GM19455 (cell line): Measurements from ENCODE around the gene RAB26.

Experiments used
- ATAC-seq: cut with Tn5 transposase; IDR thresholded peaks from one replicate; pipeline ENCODE4 v1.9.1; 2021; ENCODE audit not compliant: unreplicated experiment

RAB26 gene

GRCh38 chr16:2159175-2159838, 10.9 kb downstream of the RAB26 start:
- ATAC-seq: no peak

- ATAC-seq: no peak
These were observed 12.6 kb downstream of the RAB26 start for GRCh38 chr16:2160915-2161551.

- no peak for ATAC-seq
These were observed 13.5 kb downstream of the RAB26 start for GRCh38 chr16:2161911-2162310.

- no peak for ATAC-seq
These were observed 14.3 kb downstream of the RAB26 start for GRCh38 chr16:2162676-2163118.

- no peak for ATAC-seq
These were observed 14.9 kb downstream of the RAB26 start for GRCh38 chr16:2163211-2163881.

- ATAC-seq: no peak
These were observed 17.4 kb downstream of the RAB26 start for GRCh38 chr16:2165861-2166260.

- no peak for ATAC-seq
These were observed 18.0 kb downstream of the RAB26 start for GRCh38 chr16:2166263-2167067.

GRCh38 chr16:2167068-2167638, 18.7 kb downstream of the RAB26 start:
- no peak for ATAC-seq

GRCh38 chr16:2170080-2170479, 21.7 kb downstream of the RAB26 start:
- ATAC-seq: no peak

GRCh38 chr16:2170587-2171435, 22.4 kb downstream of the RAB26 start:
- ATAC-seq: no peak

GRCh38 chr16:2171601-2172178, 23.3 kb downstream of the RAB26 start:
- ATAC-seq: no peak

GRCh38 chr16:2172688-2173335, 24.4 kb downstream of the RAB26 start:
- ATAC-seq: no peak

- ATAC-seq: no peak
These were observed 24.9 kb downstream of the RAB26 start for GRCh38 chr16:2173366-2173765.

GRCh38 chr16:2173916-2174315, 25.5 kb downstream of the RAB26 start:
- ATAC-seq: no peak

- no peak for ATAC-seq
These were observed 26.1 kb downstream of the RAB26 start for GRCh38 chr16:2174396-2175131.

GRCh38 chr16:2175454-2175853, 27.0 kb downstream of the RAB26 start:
- ATAC-seq: no peak

GRCh38 chr16:2176047-2176446, 27.6 kb downstream of the RAB26 start:
- ATAC-seq: no peak

GRCh38 chr16:2177101-2177500, 28.7 kb downstream of the RAB26 start:
- no peak for ATAC-seq

GRCh38 chr16:2177561-2177960, 29.1 kb downstream of the RAB26 start:
- ATAC-seq: no peak
